PC-3 (cell line): ENCODE measurements around the gene PGAP6.

Source experiments
- EZH2 ChIP-seq: fragments of 300-600 bp; sonication (generic); IDR thresholded peaks from one replicate; pipeline ENCODE4 v1.6.1; 2017; ENCODE audit warnings: antibody characterized with exemption, mild to moderate bottlenecking, low read length; ENCODE audit not compliant: unreplicated experiment
- TF ChIP-seq, protein P1 (sequence below): fragments of 300-600 bp; sonication (generic); conservative IDR thresholded peaks from 2 replicates; pipeline ENCODE4 v1.5.1; 2017; ENCODE audit warnings: antibody characterized with exemption, low read depth, mild to moderate bottlenecking, low read length

DNA sequence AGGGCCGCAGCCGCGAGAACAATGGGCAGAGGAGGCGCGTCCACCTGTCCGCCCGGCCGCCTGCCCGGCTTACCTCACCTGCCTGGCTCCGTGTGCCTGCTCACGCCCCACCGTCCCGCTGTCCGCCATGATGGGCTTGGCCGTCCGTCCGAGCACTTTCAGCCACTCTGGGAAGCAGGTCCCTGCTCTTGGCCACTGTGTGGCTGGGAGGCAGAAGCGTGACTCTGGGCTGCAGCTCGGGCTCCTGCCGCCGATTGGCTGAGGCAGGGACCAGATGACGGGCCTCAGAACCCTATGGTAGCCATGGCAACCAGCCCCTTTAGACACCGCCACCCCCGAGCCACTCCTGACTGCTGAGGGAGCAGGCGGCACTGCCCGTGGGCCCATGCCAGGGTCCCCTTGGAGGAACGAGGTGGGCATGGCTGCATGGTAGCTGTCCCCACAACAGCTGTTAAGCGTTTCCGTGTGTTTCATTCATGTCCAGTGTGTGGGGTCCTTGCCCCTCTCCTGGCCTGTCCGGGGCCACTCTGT lies 20.4 kb downstream of the PGAP6 start:
- TF ChIP-seq, protein P1, sequence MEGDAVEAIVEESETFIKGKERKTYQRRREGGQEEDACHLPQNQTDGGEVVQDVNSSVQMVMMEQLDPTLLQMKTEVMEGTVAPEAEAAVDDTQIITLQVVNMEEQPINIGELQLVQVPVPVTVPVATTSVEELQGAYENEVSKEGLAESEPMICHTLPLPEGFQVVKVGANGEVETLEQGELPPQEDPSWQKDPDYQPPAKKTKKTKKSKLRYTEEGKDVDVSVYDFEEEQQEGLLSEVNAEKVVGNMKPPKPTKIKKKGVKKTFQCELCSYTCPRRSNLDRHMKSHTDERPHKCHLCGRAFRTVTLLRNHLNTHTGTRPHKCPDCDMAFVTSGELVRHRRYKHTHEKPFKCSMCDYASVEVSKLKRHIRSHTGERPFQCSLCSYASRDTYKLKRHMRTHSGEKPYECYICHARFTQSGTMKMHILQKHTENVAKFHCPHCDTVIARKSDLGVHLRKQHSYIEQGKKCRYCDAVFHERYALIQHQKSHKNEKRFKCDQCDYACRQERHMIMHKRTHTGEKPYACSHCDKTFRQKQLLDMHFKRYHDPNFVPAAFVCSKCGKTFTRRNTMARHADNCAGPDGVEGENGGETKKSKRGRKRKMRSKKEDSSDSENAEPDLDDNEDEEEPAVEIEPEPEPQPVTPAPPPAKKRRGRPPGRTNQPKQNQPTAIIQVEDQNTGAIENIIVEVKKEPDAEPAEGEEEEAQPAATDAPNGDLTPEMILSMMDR: no peak
- no peak for TF ChIP-seq EZH2
